ENCODE data around the gene SLC16A5. TPM values are rescaled to one million over a fixed set of nuclear protein-coding genes. Genes with fewer than 3 reads are reported as not detected.
"Not testable (repeated sequence)": the region's sequence is repeated elsewhere in the genome, so short reads cannot be mapped to it uniquely, and the experiment has no call there.

Gene SLC16A5, protein sequence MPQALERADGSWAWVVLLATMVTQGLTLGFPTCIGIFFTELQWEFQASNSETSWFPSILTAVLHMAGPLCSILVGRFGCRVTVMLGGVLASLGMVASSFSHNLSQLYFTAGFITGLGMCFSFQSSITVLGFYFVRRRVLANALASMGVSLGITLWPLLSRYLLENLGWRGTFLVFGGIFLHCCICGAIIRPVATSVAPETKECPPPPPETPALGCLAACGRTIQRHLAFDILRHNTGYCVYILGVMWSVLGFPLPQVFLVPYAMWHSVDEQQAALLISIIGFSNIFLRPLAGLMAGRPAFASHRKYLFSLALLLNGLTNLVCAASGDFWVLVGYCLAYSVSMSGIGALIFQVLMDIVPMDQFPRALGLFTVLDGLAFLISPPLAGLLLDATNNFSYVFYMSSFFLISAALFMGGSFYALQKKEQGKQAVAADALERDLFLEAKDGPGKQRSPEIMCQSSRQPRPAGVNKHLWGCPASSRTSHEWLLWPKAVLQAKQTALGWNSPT
- total RNA-seq (32.2 and 47.1 TPM in 2 replicates), polyA plus RNA-seq (9.9 and 18.8 TPM in 2 replicates)

GRCh38 chr17:75087558-75088453 is at the start of gene SLC16A5:
TSS of gene SLC16A5 (plus strand) at chr17:75087954. CDS start at chr17:75093637, 5,683 bp downstream.
- H3K9me3 ChIP-seq (ENCODE audit: low read depth), result no peaks in the 10 kb centered on the region
- peak within 1 kb of the TSS; percentile 58 for H3K27ac ChIP-seq
- H3K4me3 ChIP-seq, result peak within 1 kb of the TSS; percentile 31
- TF ChIP-seq, protein P1, sequence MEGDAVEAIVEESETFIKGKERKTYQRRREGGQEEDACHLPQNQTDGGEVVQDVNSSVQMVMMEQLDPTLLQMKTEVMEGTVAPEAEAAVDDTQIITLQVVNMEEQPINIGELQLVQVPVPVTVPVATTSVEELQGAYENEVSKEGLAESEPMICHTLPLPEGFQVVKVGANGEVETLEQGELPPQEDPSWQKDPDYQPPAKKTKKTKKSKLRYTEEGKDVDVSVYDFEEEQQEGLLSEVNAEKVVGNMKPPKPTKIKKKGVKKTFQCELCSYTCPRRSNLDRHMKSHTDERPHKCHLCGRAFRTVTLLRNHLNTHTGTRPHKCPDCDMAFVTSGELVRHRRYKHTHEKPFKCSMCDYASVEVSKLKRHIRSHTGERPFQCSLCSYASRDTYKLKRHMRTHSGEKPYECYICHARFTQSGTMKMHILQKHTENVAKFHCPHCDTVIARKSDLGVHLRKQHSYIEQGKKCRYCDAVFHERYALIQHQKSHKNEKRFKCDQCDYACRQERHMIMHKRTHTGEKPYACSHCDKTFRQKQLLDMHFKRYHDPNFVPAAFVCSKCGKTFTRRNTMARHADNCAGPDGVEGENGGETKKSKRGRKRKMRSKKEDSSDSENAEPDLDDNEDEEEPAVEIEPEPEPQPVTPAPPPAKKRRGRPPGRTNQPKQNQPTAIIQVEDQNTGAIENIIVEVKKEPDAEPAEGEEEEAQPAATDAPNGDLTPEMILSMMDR (IDR thresholded peaks at IDR 0.05; ENCODE audit: low read depth, low read length), result no peak
- H3K27me3 ChIP-seq, result no peaks in the 10 kb centered on the region
- peak; percentile 87 to 93 for DNase-seq (ENCODE audit: low read depth in 1 of 2, low spot score in 1 of 2)
- peaks cover 13% of the 10 kb centered on the region for H3K4me1 ChIP-seq (ENCODE audit: low read depth)
- H3K36me3 ChIP-seq, result no peaks in the 10 kb centered on the region

DNA sequence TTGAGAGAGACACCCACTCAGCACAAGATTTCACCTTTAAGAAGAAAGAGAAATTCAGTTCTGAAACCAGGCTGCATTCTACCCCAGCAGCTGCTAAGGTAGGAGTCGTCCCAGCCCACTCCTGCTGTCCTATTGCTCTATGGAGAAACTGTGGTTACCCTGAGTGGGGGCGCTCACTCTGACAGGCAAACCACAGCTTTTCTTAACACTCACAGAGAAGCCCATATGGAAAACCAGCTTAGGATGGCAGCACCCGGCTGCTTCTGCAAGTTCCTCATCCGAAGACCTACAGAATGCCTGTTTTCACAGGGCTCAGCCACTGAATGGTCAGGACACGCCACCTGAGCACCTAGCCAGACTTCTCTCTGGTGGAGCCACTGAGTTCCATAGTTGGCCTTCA is 48.5 kb upstream of the SLC16A5 start:
- Histone ChIP-seq H3K27ac (no peak overlapping the region), H3K4me3 (no peak overlapping the region), H3K27me3 (no peaks in the 10 kb centered on the region), H3K36me3 (peaks cover 28% of the 10 kb centered on the region), H3K9me3 (ENCODE audit: low read depth) (no peaks in the 10 kb centered on the region), H3K4me1 (ENCODE audit: low read depth) (no peaks in the 10 kb centered on the region)
- TF ChIP-seq, protein P1 (IDR thresholded peaks at IDR 0.05; ENCODE audit: low read depth, low read length), result no peak
- DNase-seq (ENCODE audit: low read depth in 1 of 2, low spot score in 1 of 2), result no peak

DNA sequence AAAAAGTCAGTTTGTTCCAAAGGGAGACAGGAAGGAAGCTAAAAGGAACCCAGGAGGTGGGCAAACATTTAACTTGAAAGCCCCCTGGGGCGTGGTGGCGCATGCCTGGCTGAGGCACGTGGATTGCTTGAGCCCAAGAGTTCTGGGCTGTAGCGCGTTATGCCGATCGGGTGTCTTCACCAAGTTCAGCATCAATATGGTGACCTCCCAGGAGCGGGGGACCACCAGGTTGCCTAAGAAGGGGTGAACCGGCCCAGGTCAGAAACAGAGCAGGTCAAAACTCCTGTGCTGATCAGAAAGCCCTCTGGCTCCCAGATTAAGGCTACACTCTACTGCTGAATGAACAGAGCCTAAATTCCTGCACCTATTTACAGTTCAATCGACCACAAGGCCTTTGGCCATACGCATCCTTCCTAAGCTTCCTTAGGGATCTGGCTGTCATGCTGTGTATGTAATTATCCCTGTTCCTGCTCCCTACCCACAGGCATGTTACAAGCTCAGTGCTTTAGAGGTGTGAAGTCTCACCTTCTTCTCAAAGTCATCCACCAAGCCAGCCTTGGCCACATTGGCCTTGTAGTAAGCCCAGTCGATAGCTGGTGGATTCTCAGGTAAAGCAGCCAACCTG is 46.0 kb upstream of the SLC16A5 start:
- TF ChIP-seq, protein P1 (IDR thresholded peaks at IDR 0.05; ENCODE audit: low read depth, low read length), result no peak
- H3K27ac ChIP-seq, result no peak overlapping the region
- H3K4me1 ChIP-seq (ENCODE audit: low read depth), result no peaks in the 10 kb centered on the region
- no peaks in the 10 kb centered on the region for H3K9me3 ChIP-seq (ENCODE audit: low read depth)
- no peak overlapping the region for H3K4me3 ChIP-seq
- DNase-seq (ENCODE audit: low read depth in 1 of 2, low spot score in 1 of 2), result no peak
- no peaks in the 10 kb centered on the region for H3K27me3 ChIP-seq
- peaks cover 28% of the 10 kb centered on the region for H3K36me3 ChIP-seq

DNA sequence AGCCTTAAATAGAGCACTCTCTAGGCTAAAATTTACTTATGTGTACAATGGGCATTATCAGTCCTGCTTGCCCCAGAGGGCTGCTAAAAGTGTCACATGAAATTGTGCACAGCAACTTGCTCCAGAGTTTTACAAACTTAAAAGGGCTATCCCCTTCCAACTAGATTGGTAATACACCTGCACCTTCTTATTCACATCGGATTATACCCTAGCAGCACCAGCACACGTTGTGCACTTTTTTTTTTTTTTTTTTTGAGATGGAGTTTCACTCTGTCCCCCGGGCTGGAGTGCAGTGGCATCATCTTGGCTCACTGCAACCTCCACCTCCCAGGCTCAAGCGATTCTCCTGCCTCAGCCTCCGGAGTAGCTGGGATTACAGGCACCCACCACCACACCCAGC is 44.0 kb upstream of the SLC16A5 start:
- not testable (repeated sequence) for H3K4me1 ChIP-seq (ENCODE audit: low read depth); H3K9me3 ChIP-seq (ENCODE audit: low read depth); H3K4me3 ChIP-seq; DNase-seq (ENCODE audit: low read depth in 1 of 2, low spot score in 1 of 2); H3K27me3 ChIP-seq; H3K27ac ChIP-seq
- H3K36me3 ChIP-seq, result peaks cover 21% of the 10 kb centered on the region

DNA sequence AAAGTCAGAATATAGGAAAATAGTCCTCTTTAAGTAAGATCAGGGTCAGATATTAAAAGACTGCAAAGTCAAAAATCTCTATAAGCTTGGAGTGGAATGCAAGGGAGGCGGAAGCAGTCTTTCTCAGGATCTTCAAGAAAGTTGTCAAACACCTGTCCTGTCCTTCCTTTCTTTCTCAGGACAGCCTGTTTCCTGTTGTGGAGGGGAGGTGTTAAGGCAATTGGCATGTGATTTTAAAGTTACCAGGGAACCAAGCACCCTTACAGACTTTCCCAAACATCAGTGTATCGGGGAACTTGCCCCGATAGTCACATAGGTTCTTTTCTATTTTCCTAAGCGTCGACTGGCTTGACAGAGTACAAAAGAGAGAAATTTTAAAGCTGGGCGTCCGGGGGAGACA is 43.0 kb upstream of the SLC16A5 start:
- no peak for DNase-seq (ENCODE audit: low read depth in 1 of 2, low spot score in 1 of 2)
- Histone ChIP-seq H3K27ac (no peak overlapping the region), H3K4me1 (ENCODE audit: low read depth) (peaks cover 8% of the 10 kb centered on the region), H3K4me3 (no peak overlapping the region), H3K27me3 (no peaks in the 10 kb centered on the region), H3K9me3 (ENCODE audit: low read depth) (no peaks in the 10 kb centered on the region), H3K36me3 (peaks cover 15% of the 10 kb centered on the region)
- TF ChIP-seq, protein P1 (IDR thresholded peaks at IDR 0.05; ENCODE audit: low read depth, low read length), result no peak

GRCh38 chr17:75045946-75046406 is 41.8 kb upstream of the SLC16A5 start:
- Histone ChIP-seq H3K27ac (peak overlapping the region; percentile 86), H3K36me3 (peaks cover 12% of the 10 kb centered on the region), H3K4me3 (peak overlapping the region; percentile 52)
- not testable (repeated sequence) for H3K4me1 ChIP-seq (ENCODE audit: low read depth); H3K27me3 ChIP-seq; DNase-seq (ENCODE audit: low read depth in 1 of 2, low spot score in 1 of 2); H3K9me3 ChIP-seq (ENCODE audit: low read depth)

Measured in cardiac muscle cell (in vitro differentiated cells and primary cell).